Lower leg skin (tissue), 3 donors: ENCODE data around the gene CAMK2B.

ENCODE experiments used
- CTCF ChIP-seq, 3 donors: fragments of 450-650 bp; IDR thresholded peaks; one replicate each; pipeline ENCODE4 v1.5.1; 2016; ENCODE audit warnings: antibody characterized with exemption in 3 of 3, mild to moderate bottlenecking in 3 of 3, moderate library complexity in 2 of 3
- POLR2A ChIP-seq, 2 donors: fragments of 450-650 bp; IDR thresholded peaks; one replicate each; pipeline ENCODE4 v1.6.1; 2016 to 2017; ENCODE audit warnings: antibody characterized with exemption in 2 of 2, mild to moderate bottlenecking in 1 of 2, moderate library complexity in 1 of 2

GRCh38 chr7:44244282-44244681, 81.1 kb downstream of the CAMK2B start:
- TF ChIP-seq POLR2A (IDR thresholded peaks at IDR 0.05) (no peak), CTCF (IDR thresholded peaks at IDR 0.05) (no peak)
